ENCODE data around the gene PTPN14.

The PTPN14 gene

GRCh38 chr1:214338212-214338611, 213.2 kb downstream of the PTPN14 start:
- Histone ChIP-seq H3K4me2 (ENCODE audit: insufficient read depth, low read length) (no peak overlapping the region), H3K27ac (ENCODE audit: low read length) (no peak overlapping the region)

GRCh38 chr1:214337511-214337910, 213.9 kb downstream of the PTPN14 start:
- Histone ChIP-seq H4K20me1 (ENCODE audit: insufficient read depth, low read length) (no peaks in the 10 kb centered on the region), H2AFZ (ENCODE audit: low read depth, low read length) (no peak overlapping the region), H3K9me3 (ENCODE audit: insufficient read depth, low read length, severe bottlenecking) (no peaks in the 10 kb centered on the region), H3K4me3 (ENCODE audit: low read depth in 1 of 2, low read length in 2 of 2) (no peak overlapping the region), H3K79me2 (ENCODE audit: insufficient read depth, low read length) (no peaks in the 10 kb centered on the region), H3K27ac (ENCODE audit: low read length) (no peak overlapping the region), H3K27me3 (ENCODE audit: insufficient read depth, low read length, poor library complexity) (no peaks in the 10 kb centered on the region), H3K4me2 (ENCODE audit: insufficient read depth, low read length) (no peak overlapping the region), H3K36me3 (ENCODE audit: insufficient read depth, low read length) (peaks cover 22% of the 10 kb centered on the region), H3K4me1 (ENCODE audit: insufficient read depth, low read length) (no peaks in the 10 kb centered on the region), H3K9ac (ENCODE audit: low read depth, low read length) (no peak overlapping the region)
- ATAC-seq (ENCODE audit: insufficient read depth, low read depth) (no peak), DNase-seq (no peak)
- TF ChIP-seq EZH2 (IDR thresholded peaks at IDR 0.05; ENCODE audit: borderline replicate concordance, low read depth, low read length, severe bottlenecking) (no peak), CTCF (IDR thresholded peaks at IDR 0.05; ENCODE audit: borderline replicate concordance, extremely low read depth, low read length, poor library complexity, severe bottlenecking) (no peak)

More at GRCh38 chr1:214338212-214338611, 213.2 kb downstream of the PTPN14 start:
- H3K36me3 ChIP-seq (ENCODE audit: insufficient read depth, low read length), result peaks cover 21% of the 10 kb centered on the region
- no peaks in the 10 kb centered on the region for H3K9me3 ChIP-seq (ENCODE audit: insufficient read depth, low read length, severe bottlenecking)
- TF ChIP-seq EZH2 (IDR thresholded peaks at IDR 0.05; ENCODE audit: borderline replicate concordance, low read depth, low read length, severe bottlenecking), result no peak
- no peak overlapping the region for H3K4me3 ChIP-seq (ENCODE audit: low read depth in 1 of 2, low read length in 2 of 2)
- no peak overlapping the region for H3K9ac ChIP-seq (ENCODE audit: low read depth, low read length)
- no peaks in the 10 kb centered on the region for H3K4me1 ChIP-seq (ENCODE audit: insufficient read depth, low read length)
- H2AFZ ChIP-seq (ENCODE audit: low read depth, low read length), result no peak overlapping the region
- DNase-seq, result no peak
- no peaks in the 10 kb centered on the region for H3K79me2 ChIP-seq (ENCODE audit: insufficient read depth, low read length)
- H3K27me3 ChIP-seq (ENCODE audit: insufficient read depth, low read length, poor library complexity), result no peaks in the 10 kb centered on the region
- H4K20me1 ChIP-seq (ENCODE audit: insufficient read depth, low read length), result no peaks in the 10 kb centered on the region
- no peak for ATAC-seq (ENCODE audit: insufficient read depth, low read depth)

GRCh38 chr1:214337015-214337414, 214.4 kb downstream of the PTPN14 start:
- no peak for DNase-seq
- Histone ChIP-seq H3K4me2 (ENCODE audit: insufficient read depth, low read length) (no peak overlapping the region), H3K9ac (ENCODE audit: low read depth, low read length) (no peak overlapping the region)

GRCh38 chr1:214335567-214335966, 215.8 kb downstream of the PTPN14 start:
- no peak overlapping the region for H3K4me2 ChIP-seq (ENCODE audit: insufficient read depth, low read length)
- H3K4me3 ChIP-seq (ENCODE audit: low read depth in 1 of 2, low read length in 2 of 2), result no peak overlapping the region
- H3K79me2 ChIP-seq (ENCODE audit: insufficient read depth, low read length), result no peaks in the 10 kb centered on the region
- peaks cover 2% of the 10 kb centered on the region; the same call in 1 of the 2 replicates for H4K20me1 ChIP-seq (ENCODE audit: insufficient read depth, low read length)
- no peak for TF ChIP-seq CTCF (IDR thresholded peaks at IDR 0.05; ENCODE audit: borderline replicate concordance, extremely low read depth, low read length, poor library complexity, severe bottlenecking)
- no peak for TF ChIP-seq EZH2 (IDR thresholded peaks at IDR 0.05; ENCODE audit: borderline replicate concordance, low read depth, low read length, severe bottlenecking)
- no peak for ATAC-seq (ENCODE audit: insufficient read depth, low read depth)
- no peak overlapping the region for H3K27ac ChIP-seq (ENCODE audit: low read length)
- H2AFZ ChIP-seq (ENCODE audit: low read depth, low read length), result no peak overlapping the region
- H3K9ac ChIP-seq (ENCODE audit: low read depth, low read length), result no peak overlapping the region
- no peaks in the 10 kb centered on the region for H3K4me1 ChIP-seq (ENCODE audit: insufficient read depth, low read length)
- H3K36me3 ChIP-seq (ENCODE audit: insufficient read depth, low read length), result peaks cover 34% of the 10 kb centered on the region
- no peaks in the 10 kb centered on the region for H3K9me3 ChIP-seq (ENCODE audit: insufficient read depth, low read length, severe bottlenecking)
- no peaks in the 10 kb centered on the region for H3K27me3 ChIP-seq (ENCODE audit: insufficient read depth, low read length, poor library complexity)
- no peak for DNase-seq

More at GRCh38 chr1:214337015-214337414, 214.4 kb downstream of the PTPN14 start:
- Histone ChIP-seq H3K27ac (ENCODE audit: low read length) (no peak overlapping the region), H3K79me2 (ENCODE audit: insufficient read depth, low read length) (no peaks in the 10 kb centered on the region), H2AFZ (ENCODE audit: low read depth, low read length) (no peak overlapping the region), H3K9me3 (ENCODE audit: insufficient read depth, low read length, severe bottlenecking) (no peaks in the 10 kb centered on the region), H3K27me3 (ENCODE audit: insufficient read depth, low read length, poor library complexity) (no peaks in the 10 kb centered on the region), H3K36me3 (ENCODE audit: insufficient read depth, low read length) (peaks cover 25% of the 10 kb centered on the region), H3K4me3 (ENCODE audit: low read depth in 1 of 2, low read length in 2 of 2) (no peak overlapping the region), H3K4me1 (ENCODE audit: insufficient read depth, low read length) (no peaks in the 10 kb centered on the region), H4K20me1 (ENCODE audit: insufficient read depth, low read length) (peaks cover 2% of the 10 kb centered on the region; the same call in 1 of the 2 replicates)
- TF ChIP-seq CTCF (IDR thresholded peaks at IDR 0.05; ENCODE audit: borderline replicate concordance, extremely low read depth, low read length, poor library complexity, severe bottlenecking) (no peak), EZH2 (IDR thresholded peaks at IDR 0.05; ENCODE audit: borderline replicate concordance, low read depth, low read length, severe bottlenecking) (no peak)
- ATAC-seq (ENCODE audit: insufficient read depth, low read depth), result no peak
